AG09319 (cell line): ENCODE results near the gene KIAA0040.

ENCODE experiments used
- DNase-seq: peaks from one replicate; pipeline ENCODE4 v3.0.0-alpha.2; 2010; ENCODE audit warnings: low read depth; ENCODE audit errors: extremely low read depth
- TF ChIP-seq, protein P1 (sequence below): IDR thresholded peaks from 2 replicates; pipeline ENCODE4 v1.5.1; 2011; ENCODE audit warnings: low read depth, mild to moderate bottlenecking, inconsistent platforms, low read length, moderate library complexity

Gene KIAA0040

DNA sequence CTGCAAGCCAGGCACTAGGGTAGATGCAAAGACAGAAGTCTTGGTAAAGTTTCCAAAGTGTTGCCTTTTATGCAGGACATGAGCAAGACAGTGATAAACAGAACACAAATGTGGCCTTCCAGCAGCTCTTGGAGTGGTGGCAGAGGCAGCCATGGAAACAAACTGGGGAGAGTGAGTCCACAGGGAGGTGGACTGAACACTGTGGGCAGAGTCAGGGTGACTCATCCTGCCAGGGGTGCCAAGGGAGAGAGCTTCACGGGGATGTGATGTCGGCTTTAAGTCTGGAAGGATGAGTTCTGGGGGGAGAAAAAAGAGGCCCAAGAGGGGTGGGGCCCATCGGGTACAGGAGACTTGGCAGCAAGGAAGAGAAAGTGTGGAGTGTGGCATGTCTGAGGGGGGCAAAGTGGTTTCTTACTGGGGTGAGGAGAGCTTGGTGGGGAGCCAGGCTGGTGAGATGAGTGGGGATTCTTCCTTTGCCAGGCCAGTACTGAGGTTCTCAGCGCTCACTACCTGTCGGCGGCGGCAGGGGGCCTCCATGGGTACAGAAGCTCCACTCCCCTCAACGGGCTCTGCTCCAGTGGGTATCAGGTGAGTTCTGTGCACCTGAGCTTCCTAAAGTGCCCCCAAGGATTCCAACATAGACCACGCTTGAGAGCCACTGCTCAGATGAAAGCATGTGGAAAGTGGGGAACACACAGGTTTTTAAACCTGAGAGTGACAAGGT is 41.8 kb downstream of the KIAA0040 start:
- no peak for DNase-seq
- TF ChIP-seq, protein P1, sequence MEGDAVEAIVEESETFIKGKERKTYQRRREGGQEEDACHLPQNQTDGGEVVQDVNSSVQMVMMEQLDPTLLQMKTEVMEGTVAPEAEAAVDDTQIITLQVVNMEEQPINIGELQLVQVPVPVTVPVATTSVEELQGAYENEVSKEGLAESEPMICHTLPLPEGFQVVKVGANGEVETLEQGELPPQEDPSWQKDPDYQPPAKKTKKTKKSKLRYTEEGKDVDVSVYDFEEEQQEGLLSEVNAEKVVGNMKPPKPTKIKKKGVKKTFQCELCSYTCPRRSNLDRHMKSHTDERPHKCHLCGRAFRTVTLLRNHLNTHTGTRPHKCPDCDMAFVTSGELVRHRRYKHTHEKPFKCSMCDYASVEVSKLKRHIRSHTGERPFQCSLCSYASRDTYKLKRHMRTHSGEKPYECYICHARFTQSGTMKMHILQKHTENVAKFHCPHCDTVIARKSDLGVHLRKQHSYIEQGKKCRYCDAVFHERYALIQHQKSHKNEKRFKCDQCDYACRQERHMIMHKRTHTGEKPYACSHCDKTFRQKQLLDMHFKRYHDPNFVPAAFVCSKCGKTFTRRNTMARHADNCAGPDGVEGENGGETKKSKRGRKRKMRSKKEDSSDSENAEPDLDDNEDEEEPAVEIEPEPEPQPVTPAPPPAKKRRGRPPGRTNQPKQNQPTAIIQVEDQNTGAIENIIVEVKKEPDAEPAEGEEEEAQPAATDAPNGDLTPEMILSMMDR: no peak

DNA sequence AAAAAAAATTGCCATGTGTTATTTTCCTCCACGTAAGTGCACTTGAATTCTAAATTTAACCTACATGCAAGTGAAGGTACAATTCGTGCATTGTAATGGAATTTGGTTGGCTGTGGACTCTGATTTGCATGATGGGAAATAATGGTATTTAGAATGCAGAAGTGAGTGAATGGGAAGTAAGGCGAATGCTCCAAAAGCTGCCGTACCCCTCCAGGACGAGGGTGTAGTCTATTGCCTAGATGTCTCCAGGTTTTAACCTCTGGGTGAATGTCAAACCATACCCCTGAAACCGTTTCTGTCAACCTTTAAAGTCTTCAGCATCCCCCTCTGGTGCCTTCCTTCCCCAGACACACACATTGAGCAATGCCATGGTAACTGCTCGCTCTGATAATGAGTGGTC is 44.5 kb downstream of the KIAA0040 start:
- no peak for DNase-seq
- TF ChIP-seq, protein P1: no peak

DNA sequence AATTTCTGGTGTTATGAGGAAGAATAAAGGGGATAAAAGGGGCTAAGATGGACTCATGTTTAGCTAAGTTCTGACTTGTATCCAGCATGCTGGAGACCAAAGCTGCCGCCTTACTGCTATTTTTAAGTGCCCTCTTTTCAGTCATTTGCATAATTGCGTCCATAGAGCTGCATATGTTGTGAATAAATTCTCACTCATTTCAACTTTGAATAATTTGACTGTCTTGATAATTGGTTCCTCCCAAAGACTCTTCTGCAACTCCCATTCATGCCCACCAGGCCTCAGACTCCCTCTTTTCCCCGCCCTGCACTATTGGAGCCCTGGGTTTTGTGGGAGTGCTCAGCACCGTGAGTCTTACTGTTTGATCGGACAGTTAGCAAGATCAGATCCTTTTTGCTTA is 45.0 kb downstream of the KIAA0040 start:
- TF ChIP-seq, protein P1: no peak
- DNase-seq: no peak

DNA sequence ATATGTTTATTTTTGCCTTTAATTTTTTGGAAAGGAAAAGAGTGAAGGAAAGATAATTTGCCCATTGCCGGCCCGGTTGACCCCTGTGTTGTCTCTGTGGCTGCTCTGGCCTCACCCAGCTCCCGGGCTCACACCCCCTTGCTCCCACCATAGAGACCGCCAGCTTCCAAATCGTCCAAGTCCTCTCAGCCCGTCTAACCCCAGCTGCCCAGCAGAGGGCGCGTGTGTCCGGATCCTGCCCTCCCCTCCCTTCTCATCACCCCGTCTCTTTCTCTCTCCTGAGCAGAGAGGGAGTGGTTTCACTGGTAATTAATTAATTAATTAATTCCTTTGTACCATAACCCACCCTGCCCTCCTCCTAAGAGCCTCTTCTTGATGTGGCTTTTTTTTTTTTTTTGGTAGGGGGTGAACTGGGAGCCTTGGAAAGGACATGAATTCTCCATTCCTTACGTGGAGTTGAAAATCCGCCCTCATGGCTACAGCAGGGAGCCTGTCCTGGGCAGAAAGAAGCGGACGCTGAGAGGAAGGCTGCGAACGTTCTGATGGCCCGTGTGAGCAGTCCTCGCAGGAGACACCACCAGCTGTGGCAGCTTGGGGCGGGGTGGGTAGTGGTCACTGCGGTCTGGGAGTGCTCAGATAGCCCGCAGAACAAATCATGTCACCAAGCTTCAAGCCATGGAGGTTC is 45.9 kb downstream of the KIAA0040 start:
- TF ChIP-seq, protein P1: peak; percentile 91

DNA sequence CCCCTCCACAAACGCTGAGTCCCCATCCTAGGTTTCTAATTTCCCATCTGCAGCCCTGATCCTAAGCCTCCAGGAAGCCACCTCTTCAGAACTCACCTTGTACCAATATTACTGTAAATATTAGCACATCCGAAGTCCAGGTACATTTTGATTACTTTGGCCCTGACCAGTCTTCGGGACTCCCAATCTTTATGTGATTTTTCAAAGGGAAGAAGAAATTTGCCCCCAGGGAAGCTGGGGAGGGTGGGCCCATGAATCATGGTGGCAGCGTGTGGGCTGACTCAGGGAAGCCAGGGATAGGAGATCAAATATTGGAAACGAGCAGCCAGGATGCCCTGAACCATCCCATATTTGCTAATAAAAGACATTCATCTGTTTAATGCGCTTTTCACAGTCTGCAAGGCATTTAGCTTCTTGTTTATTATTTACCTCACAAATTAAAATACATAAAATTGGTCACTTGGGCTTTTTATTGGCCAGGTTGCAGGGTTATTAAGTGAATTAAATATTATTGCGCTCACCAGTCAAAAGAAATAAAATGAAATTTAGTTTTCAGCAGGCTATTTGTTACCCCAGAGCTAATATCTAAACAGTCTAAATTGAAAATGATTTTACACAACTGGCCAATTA is 46.6 kb downstream of the KIAA0040 start:
- no peak for DNase-seq
- TF ChIP-seq, protein P1: no peak

More for the DNA sequence above, 45.9 kb downstream of the KIAA0040 start:
- no peak for DNase-seq

DNA sequence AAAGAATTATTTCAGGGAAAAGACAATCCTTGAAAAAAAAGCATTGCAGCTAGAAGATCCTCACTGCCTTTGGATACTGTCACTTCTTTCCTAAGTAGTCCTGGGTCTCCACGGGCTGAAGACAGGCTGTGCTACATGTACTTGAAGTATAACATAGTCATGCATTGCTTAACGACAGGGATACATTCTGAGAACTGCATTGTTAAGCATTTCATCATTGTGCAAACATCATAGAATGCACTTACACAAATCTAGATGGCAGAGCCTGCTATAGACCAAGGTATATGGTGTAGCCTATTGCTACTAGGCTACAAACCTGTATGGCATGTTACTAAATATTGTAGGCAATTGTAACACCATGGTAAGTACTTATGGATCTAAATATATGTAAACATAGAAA is 54.0 kb downstream of the KIAA0040 start:
- TF ChIP-seq, protein P1: no peak
- DNase-seq: no peak

DNA sequence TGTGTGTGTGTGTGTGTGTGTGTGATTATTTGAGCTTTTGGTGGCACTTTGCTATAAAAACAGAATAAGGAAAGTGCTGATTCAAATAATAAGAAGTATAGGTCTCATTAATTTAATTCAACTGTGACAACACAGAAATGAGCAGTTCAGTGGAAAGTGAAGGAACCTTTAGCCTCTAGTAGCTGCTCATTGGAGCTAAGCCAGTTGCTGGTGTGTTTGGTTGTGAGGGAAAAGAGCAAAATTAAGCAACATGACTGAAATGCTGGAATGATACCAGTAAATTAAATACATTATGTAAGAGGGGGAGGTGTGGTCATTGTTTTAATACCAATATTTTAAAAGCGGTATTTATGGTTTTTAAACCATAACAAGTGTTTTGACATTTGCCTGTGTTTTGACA is 55.2 kb downstream of the KIAA0040 start:
- DNase-seq: no peak
- TF ChIP-seq, protein P1: no peak
